ENCODE results near the gene ZIC4. TPM values are rescaled to one million over a fixed set of nuclear protein-coding genes. Genes with fewer than 3 reads are reported as not detected.

The ZIC4 gene
- 1 to 10 TPM; 1.8 to 3.0 TPM for total RNA-seq
- long read RNA-seq, donor 1, partial matches to known transcripts: 0 of 1 reads
- long read RNA-seq, donor 1, other reads (novel, unspliced or antisense): 0 of 1 reads
- long read RNA-seq, donor 2, partial matches to known transcripts: 6 of 11 reads
- long read RNA-seq, donor 2, other reads (novel, unspliced or antisense): 4 of 11 reads

DNA sequence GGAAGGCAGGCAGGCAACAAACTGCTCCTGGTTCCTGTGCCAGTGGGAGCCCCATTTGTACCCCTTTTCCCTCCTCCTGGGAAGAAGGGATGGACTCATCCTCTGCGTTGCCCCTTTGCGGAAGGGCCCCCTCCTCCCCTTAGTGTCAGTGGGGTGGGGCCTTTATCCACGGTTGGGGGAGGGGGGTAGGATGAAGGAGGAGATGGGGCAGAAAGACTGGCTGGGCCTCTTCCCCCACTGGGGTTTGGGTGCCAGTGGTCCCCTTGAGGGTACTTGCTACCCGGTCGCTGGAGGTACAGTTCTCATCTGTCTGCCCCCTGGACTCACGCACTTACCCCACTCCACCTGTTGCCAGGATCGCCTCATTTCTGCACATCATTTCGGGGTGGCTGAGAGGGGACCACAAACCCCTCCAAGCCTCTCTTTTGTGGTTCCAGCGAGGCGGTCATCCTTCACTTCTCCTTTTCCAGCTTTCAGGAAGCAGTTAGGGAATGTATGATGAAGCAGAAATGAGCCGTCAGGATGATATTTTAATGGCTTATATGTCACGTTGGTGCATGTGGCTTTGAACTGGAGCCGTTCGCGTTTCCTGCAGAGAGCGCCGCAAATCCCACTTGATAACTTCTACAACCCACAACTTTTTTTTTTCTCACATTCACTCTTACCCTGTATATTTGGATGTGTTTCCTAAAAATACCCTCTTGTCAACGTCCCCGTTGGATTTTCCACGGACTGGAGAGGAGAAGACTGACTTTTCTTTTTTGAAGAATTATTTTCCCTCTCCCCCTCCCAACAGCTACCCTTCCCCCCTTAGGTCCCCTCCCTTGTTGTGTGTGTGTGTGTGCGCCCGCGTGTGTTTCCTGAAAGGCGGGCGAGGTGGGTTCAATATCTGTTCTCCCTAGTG lies at the start of gene ZIC4:
Gene ZIC4 (minus strand): TSS at position 516 of the 904 bp plus-strand sequence. CDS start 3,746 bp downstream, outside the sequence.
- intact Hi-C loops (cut with DNase I): no loop called here
- no peak for DNase-seq (ENCODE audit: low spot score)

DNA sequence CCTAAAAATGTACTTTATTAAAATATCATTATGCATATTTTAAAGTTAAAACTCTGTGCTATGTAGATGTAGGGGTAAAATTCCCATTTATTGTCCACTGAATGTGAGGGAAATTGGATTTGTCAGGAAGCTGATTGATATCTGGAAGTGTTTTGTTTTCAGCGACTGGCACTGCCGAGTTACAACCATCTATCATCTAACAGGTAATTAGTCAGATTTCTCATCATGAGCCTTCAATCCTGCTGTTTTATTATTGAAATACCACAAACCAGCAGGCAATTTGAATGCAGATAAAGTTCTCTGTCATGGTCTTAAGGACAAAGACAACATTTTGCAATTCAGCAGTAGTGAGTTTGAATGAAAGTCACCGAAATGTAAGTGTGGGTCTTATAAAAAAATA lies 43.3 kb upstream of the ZIC4 start:
- no peak for DNase-seq (ENCODE audit: low spot score)
- intact Hi-C loops (cut with DNase I): no loop called here

DNA sequence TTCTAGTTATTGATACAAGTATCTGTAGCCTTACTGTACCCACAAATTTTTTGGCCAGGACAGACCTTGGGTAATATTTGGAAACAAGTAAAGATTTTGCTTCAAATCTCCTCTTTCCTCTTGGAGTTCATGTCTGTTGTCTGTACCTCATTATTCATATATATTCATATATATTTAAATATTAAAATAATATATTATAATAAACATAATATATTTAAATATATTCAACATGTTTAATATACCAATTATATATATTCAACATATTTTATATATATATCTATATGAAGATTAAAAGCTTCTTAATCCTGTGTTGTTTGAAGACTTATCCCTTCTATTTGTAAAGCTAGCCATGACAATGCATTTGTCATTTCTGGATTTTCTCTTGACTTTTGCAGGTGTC lies 40.9 kb upstream of the ZIC4 start:
- no peak for DNase-seq (ENCODE audit: low spot score)
- intact Hi-C loops (cut with DNase I): no loop called here

DNA sequence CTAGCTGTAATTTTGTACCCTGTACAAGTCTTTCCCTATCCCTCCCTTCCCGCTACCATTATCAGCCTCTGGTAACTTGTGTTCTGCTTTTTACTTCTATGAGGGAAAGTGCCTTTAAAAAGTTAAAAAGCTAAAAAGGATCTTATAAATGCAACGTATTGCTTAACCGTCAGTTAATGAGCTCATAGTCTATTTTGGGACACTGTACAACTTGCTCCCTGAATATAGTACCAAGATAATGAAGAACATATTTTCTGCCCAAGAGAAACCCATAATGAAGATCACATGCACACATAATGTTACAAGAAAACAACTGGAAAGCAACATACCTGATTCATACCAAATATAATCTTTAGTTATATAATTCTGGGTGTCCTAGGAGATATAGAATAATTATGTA lies 25.4 kb upstream of the ZIC4 start:
- intact Hi-C loops (cut with DNase I): no loop called here
- DNase-seq (ENCODE audit: low spot score): no peak

DNA sequence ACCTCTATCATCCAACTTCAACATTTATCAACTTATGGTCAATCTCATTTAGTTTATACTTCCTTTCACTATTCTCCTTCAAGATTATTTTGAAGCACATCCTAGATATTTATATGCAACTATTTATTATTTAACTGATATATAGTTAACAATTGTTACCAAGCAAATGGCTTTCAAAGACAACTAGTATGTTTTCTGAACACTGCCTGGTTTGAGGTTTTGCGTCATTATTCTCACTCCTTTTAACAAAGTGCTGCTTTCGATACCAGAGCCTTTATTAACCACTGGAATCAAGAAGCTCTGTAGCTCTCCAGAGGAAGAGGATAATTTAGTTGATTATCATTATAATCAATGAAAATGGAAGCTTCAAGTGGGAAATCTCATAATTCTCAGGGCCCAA lies 22.4 kb upstream of the ZIC4 start:
- DNase-seq (ENCODE audit: low spot score): no peak
- intact Hi-C loops (cut with DNase I): no loop called here

DNA sequence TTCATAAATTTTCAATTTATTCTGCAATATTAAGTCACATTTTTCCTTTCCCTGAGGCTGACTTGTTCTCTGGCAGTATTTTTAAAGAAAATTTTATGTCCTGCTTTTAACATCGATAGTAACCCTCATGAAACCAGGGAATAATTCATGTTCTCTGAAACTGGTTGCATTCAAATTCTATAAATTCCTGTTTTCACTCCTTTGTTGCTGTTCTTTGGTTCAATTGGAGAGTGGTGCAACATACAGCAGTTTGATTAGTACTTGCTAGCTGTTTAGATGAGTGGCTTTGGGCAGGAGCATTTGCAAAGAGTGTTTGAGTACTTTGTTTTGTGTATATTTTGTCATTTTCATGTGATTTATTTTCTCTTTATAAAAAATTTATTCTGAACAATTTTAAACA lies 22.0 kb upstream of the ZIC4 start:
- intact Hi-C loops (cut with DNase I): no loop called here

DNA sequence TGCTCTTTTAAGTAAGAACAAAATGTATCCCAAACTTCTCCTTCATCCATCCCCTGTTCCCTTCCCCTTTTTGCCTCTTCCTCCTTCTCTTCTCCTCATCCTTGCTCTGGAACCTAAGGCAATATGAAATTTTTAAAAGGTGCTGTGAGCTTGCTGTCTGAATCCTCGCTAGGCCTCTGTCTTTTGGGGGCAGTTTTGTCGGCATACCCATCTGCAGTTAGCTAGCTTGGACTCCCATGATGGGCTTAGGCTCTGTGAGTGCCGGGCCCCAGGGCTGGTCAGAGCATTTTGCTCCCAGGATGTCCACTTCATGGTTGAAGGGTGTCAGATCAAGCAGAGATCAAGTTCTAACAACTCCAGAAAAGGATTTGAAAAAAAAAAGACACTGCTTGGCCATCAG lies 21.4 kb upstream of the ZIC4 start:
- DNase-seq (ENCODE audit: low spot score): no peak
- intact Hi-C loops (cut with DNase I): no loop called here

More for the DNA sequence above, 22.0 kb upstream of the ZIC4 start:
- no peak for DNase-seq (ENCODE audit: low spot score)

DNA sequence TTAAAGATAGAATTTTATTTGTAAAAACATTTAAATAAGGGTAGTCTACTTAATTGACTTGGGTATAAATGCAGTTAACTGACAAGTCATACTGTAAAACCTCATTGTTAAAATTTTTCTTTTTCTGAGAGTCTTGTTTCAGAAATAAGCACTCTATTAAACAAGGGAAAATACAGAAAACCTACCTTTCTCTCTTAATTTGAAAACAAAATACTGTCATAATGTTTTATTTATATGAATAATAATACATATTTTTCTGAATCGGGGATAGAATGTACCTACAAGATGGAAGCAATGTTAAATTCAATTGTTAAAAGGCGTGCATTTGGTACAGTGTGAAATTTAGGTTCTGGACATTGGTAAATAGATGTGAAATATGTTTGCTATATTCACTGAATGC lies 20.6 kb upstream of the ZIC4 start:
- intact Hi-C loops (cut with DNase I): no loop called here
- DNase-seq (ENCODE audit: low spot score): no peak

DNA sequence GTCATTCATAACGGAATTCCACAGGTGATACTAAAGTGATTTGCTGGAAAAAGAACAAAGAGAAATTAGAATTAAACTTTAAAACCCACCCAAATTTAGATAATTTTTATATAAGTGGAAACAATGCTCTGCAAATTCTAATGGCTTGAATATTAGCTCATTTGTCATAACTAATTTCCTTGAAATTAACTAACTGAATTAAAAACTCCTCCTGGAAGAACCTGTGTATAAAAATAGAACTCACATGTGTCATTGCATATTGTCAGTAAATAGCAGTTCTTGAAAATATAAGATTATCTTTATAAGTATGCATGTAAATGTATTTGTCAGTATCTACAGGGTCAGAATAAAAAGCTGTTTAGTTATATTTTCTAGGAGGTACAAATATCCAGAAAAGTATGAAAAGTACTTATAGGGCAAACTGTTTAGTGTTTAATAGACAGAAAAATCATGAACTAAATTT lies 19.1 kb upstream of the ZIC4 start:
- no peak for DNase-seq (ENCODE audit: low spot score)
- intact Hi-C loops (cut with DNase I): no loop called here

DNA sequence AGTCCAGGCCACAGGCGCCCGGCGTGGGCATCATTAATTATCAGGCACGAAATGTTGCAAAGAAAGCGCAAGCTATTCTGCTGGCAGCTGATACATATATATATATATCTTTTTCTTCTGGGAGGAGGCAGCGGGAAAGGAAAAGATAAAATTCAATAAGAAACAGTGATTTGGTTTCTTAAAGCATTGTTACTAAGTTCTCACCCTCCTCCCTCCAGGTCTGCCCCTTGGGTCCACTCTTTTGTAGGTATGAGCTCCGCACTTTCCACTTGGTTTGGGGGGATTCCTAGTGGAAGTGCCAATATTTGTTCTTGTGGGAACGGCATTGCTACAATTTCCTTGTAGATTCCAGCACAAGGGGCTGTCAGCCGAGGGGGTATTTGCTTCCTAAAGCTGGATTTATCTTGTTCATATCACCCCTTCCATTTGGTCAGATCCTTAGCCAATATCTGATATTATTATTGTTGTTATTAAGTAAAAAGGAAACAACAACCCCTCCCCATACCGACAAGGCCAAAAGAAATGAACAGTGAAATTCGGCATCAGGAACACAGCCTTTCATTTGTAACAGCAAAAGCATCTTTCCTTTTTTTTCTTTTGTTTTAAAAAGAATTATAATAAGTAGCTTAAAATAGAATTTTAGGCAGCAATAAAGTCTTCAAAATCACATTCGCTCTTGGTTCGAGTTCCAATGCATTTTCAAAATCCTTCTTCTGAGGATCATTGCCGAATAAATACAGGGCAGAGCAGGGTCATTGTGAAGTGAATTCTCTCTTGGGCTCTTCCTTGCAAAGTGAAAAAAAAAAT lies 18.4 kb upstream of the ZIC4 start:
- DNase-seq (ENCODE audit: low spot score): no peak
- intact Hi-C loops (cut with DNase I): no loop called here

DNA sequence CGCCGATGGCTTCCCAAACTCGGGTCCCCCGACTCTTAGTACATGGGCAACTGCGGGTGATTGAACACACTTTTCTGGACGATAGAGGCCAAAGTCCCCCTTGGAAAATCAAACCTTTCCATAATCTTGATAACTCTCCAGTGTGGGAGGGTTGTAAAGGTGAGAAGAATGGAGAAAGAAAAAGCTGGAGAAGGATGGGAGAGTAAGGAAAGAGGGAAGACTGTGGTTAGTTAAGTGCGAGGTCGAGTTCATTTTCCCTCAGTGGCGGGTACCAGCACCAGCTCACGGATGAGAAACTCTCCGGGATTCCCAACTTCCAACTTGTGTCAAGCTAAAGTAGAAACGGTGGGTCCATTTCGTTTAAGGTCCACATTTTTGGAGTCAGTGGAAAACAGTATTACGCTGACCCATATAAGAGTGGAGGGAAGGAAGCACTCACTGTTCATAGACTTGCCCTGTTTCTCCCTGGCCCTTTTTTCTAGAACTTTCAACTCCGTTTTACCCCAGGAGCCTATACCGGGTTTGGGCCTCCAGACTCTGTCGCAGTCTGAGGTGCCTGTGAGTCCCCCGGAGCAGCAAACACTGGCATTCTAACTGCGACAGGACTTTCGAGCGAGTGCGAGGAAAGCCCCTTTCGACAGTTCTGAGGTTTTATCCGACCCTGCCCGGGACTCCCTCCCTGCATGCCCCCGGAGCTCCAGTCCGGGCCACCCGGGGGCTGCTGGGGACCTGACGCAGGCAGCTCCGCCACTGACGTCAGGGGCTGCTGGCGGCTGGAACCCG lies 17.6 kb upstream of the ZIC4 start:
- intact Hi-C loops (cut with DNase I): no loop called here
- DNase-seq (ENCODE audit: low spot score): no peak

DNA sequence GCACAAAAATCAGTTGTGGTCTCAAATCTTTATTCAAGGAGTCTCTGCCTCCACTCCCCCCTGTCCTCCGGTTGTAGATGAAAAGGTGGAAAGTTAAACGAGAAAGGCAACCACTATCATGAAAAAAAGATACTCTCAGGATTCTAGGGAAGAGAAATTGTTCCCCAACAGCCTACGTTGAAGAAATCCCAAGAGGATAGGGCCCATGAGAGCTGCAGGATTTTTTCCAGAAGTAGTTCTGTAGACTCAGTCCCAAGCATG lies 17.1 kb upstream of the ZIC4 start:
- intact Hi-C loops (cut with DNase I): no loop called here
- no peak for DNase-seq (ENCODE audit: low spot score)

DNA sequence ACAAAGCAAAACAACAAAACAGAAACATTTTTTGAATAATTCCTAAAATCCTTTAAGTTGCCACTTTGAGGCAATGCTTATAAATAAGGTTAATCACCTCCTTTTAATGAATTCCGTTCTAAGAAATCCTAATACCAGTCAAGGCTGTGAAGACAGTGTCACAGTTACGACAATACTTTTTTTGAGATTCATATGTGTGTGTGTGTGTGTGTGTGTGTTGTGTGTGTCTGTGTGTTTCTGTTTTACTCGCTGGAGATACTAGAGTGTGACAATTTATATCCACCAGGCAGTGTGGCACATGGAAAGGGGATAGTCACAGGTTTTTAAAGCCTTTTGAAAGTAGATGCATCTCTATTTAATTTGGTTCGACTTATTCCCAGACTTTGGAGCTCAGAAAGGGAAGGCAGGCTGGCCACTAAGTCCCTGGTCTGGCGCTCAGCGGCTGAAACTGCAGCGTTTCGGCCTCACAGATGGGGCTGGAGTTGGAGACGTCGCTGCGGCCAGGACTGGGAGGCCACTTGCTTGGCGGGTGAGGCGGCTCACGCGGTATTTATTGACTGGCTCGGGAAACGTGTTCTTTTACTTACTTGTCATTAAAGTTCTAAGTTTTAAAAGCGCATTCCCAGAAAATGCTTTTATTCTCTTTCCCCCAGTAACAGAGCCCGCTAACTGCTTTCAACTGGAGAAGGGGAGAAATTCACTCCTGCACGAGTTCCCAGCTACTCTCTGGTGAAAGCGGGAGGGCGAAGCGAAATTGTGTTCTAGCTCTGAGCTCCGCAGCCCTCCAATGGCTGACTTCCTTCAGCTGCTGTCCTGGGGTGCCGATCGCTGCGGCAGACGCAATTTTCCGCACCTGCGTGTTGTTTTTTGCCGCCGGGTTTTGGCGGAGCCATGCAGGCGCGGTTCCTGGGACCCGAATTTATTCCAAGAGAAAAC lies 16.5 kb upstream of the ZIC4 start:
- DNase-seq (ENCODE audit: low spot score): no peak
- intact Hi-C loops (cut with DNase I): no loop called here

DNA sequence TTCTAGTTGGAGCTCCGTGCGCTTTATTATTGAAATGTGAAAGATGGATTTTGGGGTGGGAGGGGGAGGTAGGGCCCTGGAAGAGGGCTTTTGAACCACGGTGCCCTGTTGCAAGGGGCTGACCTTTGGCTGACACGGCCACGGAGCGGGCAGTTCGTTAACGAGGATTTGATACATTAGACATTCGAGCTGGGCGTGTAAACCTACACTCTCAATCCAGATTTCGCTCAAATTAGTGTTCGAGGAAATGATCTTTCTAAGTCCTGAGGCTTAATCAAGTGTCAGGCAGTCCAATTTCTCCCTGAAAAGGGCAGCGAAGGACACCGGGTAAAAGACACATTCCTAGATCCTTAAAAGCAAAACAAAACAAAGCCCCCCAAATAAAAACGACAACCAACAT lies 15.9 kb upstream of the ZIC4 start:
- no peak for DNase-seq (ENCODE audit: low spot score)
- intact Hi-C loops (cut with DNase I): no loop called here

DNA sequence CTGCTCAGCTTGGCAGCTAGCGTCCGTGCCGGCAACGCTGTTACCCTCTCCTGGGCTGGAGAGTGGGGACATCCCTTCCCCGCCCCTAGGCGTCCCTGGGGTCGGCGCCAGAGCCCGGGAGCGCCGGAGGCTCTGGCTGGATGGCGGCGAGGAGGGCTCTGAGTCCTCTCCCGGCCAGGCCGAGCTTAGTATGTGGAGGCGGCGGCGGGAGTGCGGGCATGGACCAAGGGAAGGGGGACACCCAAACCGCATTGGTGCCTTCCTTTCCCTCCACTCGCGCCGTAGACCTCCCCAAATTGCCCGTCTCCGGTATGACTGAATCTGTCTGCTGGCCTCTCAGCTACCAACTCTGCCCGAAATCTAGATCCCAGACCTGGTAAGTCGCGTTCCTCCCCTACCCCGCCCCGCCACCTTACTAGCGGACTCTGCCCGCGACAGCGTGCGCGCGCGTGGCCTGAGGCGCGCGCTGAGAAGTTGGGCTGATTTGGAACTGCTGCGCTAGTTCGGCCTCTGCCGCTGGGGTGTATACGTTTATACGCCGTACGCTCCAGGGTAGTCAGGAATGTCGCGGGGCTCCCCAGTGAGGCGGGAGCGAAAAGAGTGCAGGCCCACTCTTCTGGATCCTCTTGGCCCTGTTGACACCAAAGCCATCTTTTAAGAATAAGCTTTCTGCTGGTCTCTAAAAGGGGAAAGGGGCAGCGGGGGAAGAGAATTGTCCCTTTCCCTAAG lies 15.0 kb upstream of the ZIC4 start:
- intact Hi-C loops (cut with DNase I): no loop called here
- no peak for DNase-seq (ENCODE audit: low spot score)

DNA sequence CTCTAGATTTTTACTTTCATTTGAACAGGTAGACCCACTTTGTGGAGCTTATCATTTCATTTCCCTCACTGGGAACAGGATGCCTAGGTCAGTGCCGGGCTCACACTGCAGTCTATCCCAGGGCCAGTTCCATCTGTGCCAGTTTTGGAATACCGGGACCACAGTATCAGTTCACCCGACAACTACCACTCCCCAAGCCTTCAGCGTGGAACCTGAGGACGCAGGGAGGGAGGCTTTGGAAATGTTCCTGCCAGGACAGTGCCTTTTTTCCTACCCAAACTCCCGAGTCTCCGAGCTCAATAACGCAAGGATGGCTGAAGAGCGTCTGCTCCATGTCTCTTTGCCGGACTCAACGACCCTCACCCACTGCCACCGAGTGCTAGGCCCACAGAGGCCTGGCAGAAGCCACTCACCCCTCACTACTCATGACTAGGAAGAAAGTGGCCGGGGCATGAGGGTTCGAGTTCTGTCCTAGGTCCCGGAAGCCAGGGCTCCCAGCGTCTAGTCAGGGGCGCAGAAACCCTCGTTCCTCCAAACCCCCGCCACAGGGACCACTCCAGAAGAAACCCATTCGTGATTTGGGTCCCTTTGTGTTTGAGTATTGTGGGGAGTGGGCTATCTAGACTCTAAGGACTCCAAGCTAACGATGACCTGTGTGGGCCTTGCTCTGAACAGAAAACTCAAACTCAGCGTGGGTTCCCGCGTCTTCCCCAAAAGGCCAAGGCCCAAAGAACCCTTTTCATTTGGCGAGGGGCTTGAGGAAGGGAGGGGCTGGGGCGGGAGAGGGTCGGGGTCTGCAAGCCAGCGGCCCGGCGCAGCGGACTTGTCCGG lies 14.2 kb upstream of the ZIC4 start:
- intact Hi-C loops (cut with DNase I): no loop called here

DNA sequence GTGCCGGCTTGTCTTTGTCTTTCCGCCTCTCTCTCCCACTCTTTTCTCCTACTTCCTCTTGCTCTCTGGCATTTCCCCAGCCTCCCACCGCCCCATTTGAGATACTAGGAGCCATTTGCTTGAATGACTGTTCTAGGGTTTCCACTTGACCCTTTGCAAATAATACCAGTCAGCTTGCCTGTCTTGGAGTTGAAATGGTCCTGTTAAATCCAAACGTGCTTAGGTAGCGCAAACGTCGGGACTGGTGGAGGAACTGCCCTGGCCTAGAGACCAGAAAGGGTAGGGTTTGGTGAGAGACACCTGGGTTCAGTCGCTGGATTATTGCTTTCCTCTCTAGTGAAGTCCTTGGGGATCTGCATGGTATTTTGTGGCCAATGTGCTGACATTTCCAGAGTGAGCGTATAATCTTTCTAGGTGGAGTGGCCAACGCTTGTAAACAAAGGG lies 13.5 kb upstream of the ZIC4 start:
- DNase-seq (ENCODE audit: low spot score): no peak
- intact Hi-C loops (cut with DNase I): no loop called here

More for the DNA sequence above, 14.2 kb upstream of the ZIC4 start:
- no peak for DNase-seq (ENCODE audit: low spot score)

Measured in posterior vena cava (tissue), 2 donors.